GM23338 (cell line): ENCODE measurements around the gene UBASH3B. TPM values are rescaled to one million over a fixed set of nuclear protein-coding genes. Genes with fewer than 3 reads are reported as not detected.

Experiments used
- ATAC-seq: fragments of 200-7000 bp; cut with Tn5 transposase; 3 replicates; pipeline ENCODE4 v1.9.1; 2020
- DNase-seq: peaks from one replicate; pipeline ENCODE4 v3.0.0-alpha.2; 2015; ENCODE audit warnings: low spot score
- H2AFZ ChIP-seq: fragments of 200-600 bp; sonication (generic); 2 replicates; pipeline ENCODE4 v1.8.0; 2016; ENCODE audit warnings: antibody characterized with exemption, mild to moderate bottlenecking, moderate library complexity
- H3F3A ChIP-seq: fragments of 200-600 bp; sonication (generic); replicated peaks from 2 replicates; pipeline ENCODE4 v1.8.0; 2017; ENCODE audit warnings: antibody characterized with exemption, mixed run types, low read depth
- H3K27ac ChIP-seq: fragments of 200-600 bp; sonication (generic); 2 replicates; pipeline ENCODE4 v1.6.1; 2016; ENCODE audit warnings: low read depth
- H3K27me3 ChIP-seq: fragments of 200-600 bp; sonication (generic); 2 replicates; pipeline ENCODE4 v1.8.0; 2016; ENCODE audit warnings: mild to moderate bottlenecking, mixed run types, moderate library complexity; ENCODE audit not compliant: insufficient read depth
- H3K36me3 ChIP-seq: fragments of 200-600 bp; sonication (generic); 2 replicates; pipeline ENCODE4 v1.8.0; 2016; ENCODE audit warnings: mild to moderate bottlenecking; ENCODE audit not compliant: insufficient read depth
- H3K4me1 ChIP-seq: fragments of 200-600 bp; sonication (generic); 2 replicates; pipeline ENCODE4 v1.8.0; 2016; ENCODE audit warnings: mild to moderate bottlenecking, moderate library complexity; ENCODE audit not compliant: insufficient read depth
- H3K4me2 ChIP-seq: fragments of 200-600 bp; sonication (generic); 2 replicates; pipeline ENCODE4 v1.7.1; 2017; ENCODE audit warnings: mixed run types
- H3K4me3 ChIP-seq: fragments of 200-600 bp; sonication (generic); 2 replicates; pipeline ENCODE4 v1.6.1; 2016; ENCODE audit warnings: mixed run types
- H3K79me2 ChIP-seq: fragments of 200-600 bp; sonication (generic); replicated peaks from 2 replicates; pipeline ENCODE4 v1.8.0; 2017; ENCODE audit warnings: mild to moderate bottlenecking; ENCODE audit not compliant: insufficient read depth
- H3K9me2 ChIP-seq: fragments of 200-600 bp; sonication (generic); 2 replicates; pipeline ENCODE4 v1.8.0; 2017; ENCODE audit not compliant: insufficient read depth
- H4K20me1 ChIP-seq: fragments of 200-600 bp; sonication (generic); replicated peaks from 2 replicates; pipeline ENCODE4 v1.8.0; 2017; ENCODE audit warnings: mild to moderate bottlenecking; ENCODE audit not compliant: insufficient read depth
- H3K27ac Mint-ChIP-seq: 2 replicates; pipeline ENCODE4 v1.8.0; 2020; ENCODE audit warnings: inconsistent platforms, mild to moderate bottlenecking, moderate library complexity, mixed read lengths
- H3K27me3 Mint-ChIP-seq: 3 replicates; pipeline ENCODE4 v1.8.0; 2022; ENCODE audit warnings: low read depth, mild to moderate bottlenecking, moderate library complexity, mixed read lengths, inconsistent platforms; ENCODE audit not compliant: insufficient read depth, poor library complexity
- H3K36me3 Mint-ChIP-seq: 3 replicates; pipeline ENCODE4 v1.8.0; 2021; ENCODE audit warnings: low read depth, mild to moderate bottlenecking, inconsistent platforms, moderate library complexity, mixed read lengths
- H3K4me1 Mint-ChIP-seq: 3 replicates; pipeline ENCODE4 v1.8.0; 2020; ENCODE audit warnings: mild to moderate bottlenecking, inconsistent platforms, mixed read lengths
- H3K4me3 Mint-ChIP-seq: 3 replicates; pipeline ENCODE4 v1.8.0; 2021; ENCODE audit warnings: moderate library complexity, mild to moderate bottlenecking, inconsistent platforms, mixed read lengths
- H3K9me3 Mint-ChIP-seq: 3 replicates; pipeline ENCODE4 v1.8.0; 2020; ENCODE audit warnings: moderate library complexity, mild to moderate bottlenecking, inconsistent platforms, mixed read lengths
- CREB1 ChIP-seq: fragments of 250-450 bp; sonication (Bioruptor Pico); IDR thresholded peaks from 2 replicates; pipeline ENCODE4 v1.5.0; 2020; ENCODE audit warnings: low read depth, mild to moderate bottlenecking, moderate library complexity
- CTCF ChIP-seq, 2 experiments: fragments of 200-600 bp in 1 of 2; sonication (generic) in 1 of 2; conservative IDR thresholded peaks; 2 replicates each; pipeline versions ENCODE4 v1.5.1 to v1.6.1; 2016 to 2017; ENCODE audit warnings: antibody characterized with exemption in 2 of 2, low read depth in 2 of 2, mild to moderate bottlenecking in 2 of 2, moderate library complexity in 1 of 2
- ETS1 ChIP-seq: IDR thresholded peaks from 2 replicates; pipeline ENCODE4 v1.6.1; 2016; ENCODE audit warnings: antibody characterized with exemption
- EZH2 ChIP-seq: fragments of 200-600 bp; sonication (generic); IDR thresholded peaks from one replicate; pipeline ENCODE4 v1.8.0; 2017; ENCODE audit warnings: antibody characterized with exemption, mild to moderate bottlenecking, low read depth; ENCODE audit not compliant: unreplicated experiment
- EZH2phosphoT487 ChIP-seq: fragments of 200-600 bp; sonication (generic); IDR thresholded peaks from one replicate; pipeline ENCODE4 v1.8.1; 2018; ENCODE audit warnings: antibody characterized with exemption; ENCODE audit not compliant: unreplicated experiment
- POLR2AphosphoS5 ChIP-seq: IDR thresholded peaks from 2 replicates; pipeline ENCODE4 v1.6.1; 2016; ENCODE audit warnings: antibody characterized with exemption, low read depth
- ZNF114 ChIP-seq: fragments of 250-450 bp; sonication (Bioruptor Pico); IDR thresholded peaks from 2 replicates; pipeline ENCODE4 v1.5.0; 2020; ENCODE audit warnings: mild to moderate bottlenecking, moderate library complexity
- ZNF331 ChIP-seq: fragments of 250-450 bp; sonication (Bioruptor Pico); IDR thresholded peaks from 2 replicates; pipeline ENCODE4 v1.5.0; 2020; ENCODE audit warnings: low read depth, mild to moderate bottlenecking, moderate library complexity
- ZNF462 ChIP-seq: fragments of 250-450 bp; sonication (Bioruptor Pico); IDR thresholded peaks from 2 replicates; pipeline ENCODE4 v1.5.0; 2020; ENCODE audit warnings: mild to moderate bottlenecking, moderate library complexity
- polyA plus RNA-seq: library from polyadenylated mRNA; unstranded; fragments of >200 nt; fragmentation: Nextera tagmentation; extraction: Ambion mirVana; gene quantifications from 2 replicates; pipeline ENCODE4 v1.2.1, GENCODE V29; 2016
- total RNA-seq: library from RNA; depleted of rRNA; stranded (reverse); fragments of >200 nt; shearing (Covaris generic); gene quantifications from 2 replicates; pipeline ENCODE4 v1.2.3, GENCODE V29; 2014

Gene UBASH3B
- total and polyA plus RNA-seq, 2 experiments from 2014 or later, result 2.1 to 12.0 TPM

GRCh38 chr11:122754553-122755322 is 99.2 kb downstream of the UBASH3B start:
- no peaks in the 10 kb centered on the region for H3K27me3 ChIP-seq
- DNase-seq, result peak; percentile 73
- no peaks in the 10 kb centered on the region for H3K9me2 ChIP-seq
- no peak overlapping the region for H2AFZ ChIP-seq
- peak; percentile 66 to 71 for TF ChIP-seq CTCF (conservative IDR thresholded peaks at IDR 0.05; ENCODE audit: low read depth in 2 of 2)
- TF ChIP-seq ZNF331 (CRISPR knock-in tag), result no peak
- peak; percentile 92 for ATAC-seq
- H3K36me3 ChIP-seq, result no peaks in the 10 kb centered on the region
- no peaks in the 10 kb centered on the region for H3F3A ChIP-seq
- H4K20me1 ChIP-seq, result no peaks in the 10 kb centered on the region; the same call in 1 of the 2 replicates
- no peaks in the 10 kb centered on the region for H3K79me2 ChIP-seq
- H3K27ac ChIP-seq, result no peak overlapping the region
- H3K4me2 ChIP-seq, result no peak overlapping the region
- Mint-ChIP-seq H3K9me3 (no peaks in the 10 kb centered on the region), H3K27me3 (peaks cover 5% of the 10 kb centered on the region), H3K4me3 (no peak overlapping the region), H3K4me1 (peaks cover 6% of the 10 kb centered on the region), H3K36me3 (no peaks in the 10 kb centered on the region), H3K27ac (no peak overlapping the region)
- H3K4me3 ChIP-seq, result no peak overlapping the region
- H3K4me1 ChIP-seq, result no peaks in the 10 kb centered on the region

GRCh38 chr11:122755409-122755808 is 99.9 kb downstream of the UBASH3B start:
- no peak overlapping the region for H3K27ac ChIP-seq
- no peak for DNase-seq
- H3K27me3 ChIP-seq, result no peaks in the 10 kb centered on the region
- Mint-ChIP-seq H3K4me3 (no peak overlapping the region), H3K4me1 (peaks cover 6% of the 10 kb centered on the region), H3K36me3 (no peaks in the 10 kb centered on the region), H3K27me3 (peaks cover 5% of the 10 kb centered on the region), H3K9me3 (no peaks in the 10 kb centered on the region), H3K27ac (no peak overlapping the region)
- no peak overlapping the region for H3K4me3 ChIP-seq
- H3F3A ChIP-seq, result no peaks in the 10 kb centered on the region
- H3K4me2 ChIP-seq, result no peak overlapping the region
- no peaks in the 10 kb centered on the region for H3K36me3 ChIP-seq
- H3K9me2 ChIP-seq, result no peaks in the 10 kb centered on the region
- no peaks in the 10 kb centered on the region for H3K4me1 ChIP-seq
- no peaks in the 10 kb centered on the region; the same call in 1 of the 2 replicates for H4K20me1 ChIP-seq
- peak; percentile 53 for ATAC-seq
- H2AFZ ChIP-seq, result no peak overlapping the region
- H3K79me2 ChIP-seq, result no peaks in the 10 kb centered on the region
- no peak for TF ChIP-seq ZNF331 (CRISPR knock-in tag)
- TF ChIP-seq ETS1, result no peak
- TF ChIP-seq EZH2, result no peak
- TF ChIP-seq ZNF462, result no peak
- TF ChIP-seq CTCF (conservative IDR thresholded peaks at IDR 0.05; ENCODE audit: low read depth in 2 of 2), result no peak
- no peak for TF ChIP-seq ZNF114 (CRISPR knock-in tag)
- TF ChIP-seq POLR2AphosphoS5, result no peak
- TF ChIP-seq EZH2phosphoT487, result no peak
- no peak for TF ChIP-seq CREB1 (CRISPR knock-in tag)
